ENCODE data around the gene DPP10. TPM values are rescaled to one million over a fixed set of nuclear protein-coding genes. Genes with fewer than 3 reads are reported as not detected.

The DPP10 gene
- total RNA-seq, 1 experiment from 2014 or later = not detected

DNA sequence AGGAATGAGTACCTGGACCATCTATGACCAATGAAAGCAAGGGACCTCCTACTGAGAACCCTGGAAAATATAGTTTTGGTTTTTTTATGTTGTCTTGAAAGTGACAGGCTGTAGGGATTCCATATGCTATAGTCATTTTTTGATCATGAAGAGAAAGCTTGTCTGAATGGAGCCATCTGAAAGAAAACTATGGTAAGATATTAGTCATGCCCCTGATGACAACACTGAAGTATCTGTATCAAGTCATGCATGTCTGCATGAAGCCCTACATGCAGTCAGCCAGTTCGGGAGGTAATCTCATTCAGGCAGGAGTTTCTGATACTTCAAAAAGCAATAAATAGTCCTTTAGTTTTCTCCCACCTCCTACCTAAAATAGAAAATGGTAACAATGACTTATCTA, 1042.0 kb downstream of the DPP10 start:
- POLR2A ChIA-PET = no interaction called here
- Histone ChIP-seq H3K27ac (ENCODE audit: low read length) (no peak overlapping the region), H3K36me3 (ENCODE audit: control insufficient read depth, insufficient read depth, low read length) (no peaks in the 10 kb centered on the region), H3K4me1 (ENCODE audit: control insufficient read depth, insufficient read depth, low read length) (no peaks in the 10 kb centered on the region), H3K9me3 (ENCODE audit: control insufficient read depth, insufficient read depth, low read depth, low read length) (no peaks in the 10 kb centered on the region), H3K4me3 (ENCODE audit: low read depth in 2 of 2, low read length in 2 of 2) (no peak overlapping the region), H3K27me3 (ENCODE audit: control insufficient read depth, insufficient read depth, low read length) (no peaks in the 10 kb centered on the region)
- in situ Hi-C loops (cut with HindIII; ENCODE audit: low pct_unique_long_range_greater_than_20kb, low sequenced_read_pairs) = no loop called here
- DNase-seq (ENCODE audit: low read depth, low spot score) (no peak), ATAC-seq (no peak)
- CTCF ChIA-PET = no interaction called here
- intact Hi-C loops (cut with micrococcal nuclease; ENCODE audit: unreplicated experiment) = no loop called here
- no peak for TF ChIP-seq TCF7L2 (IDR thresholded peaks at IDR 0.05; ENCODE audit: low read depth, low read length)
- TF ChIP-seq, protein P1, sequence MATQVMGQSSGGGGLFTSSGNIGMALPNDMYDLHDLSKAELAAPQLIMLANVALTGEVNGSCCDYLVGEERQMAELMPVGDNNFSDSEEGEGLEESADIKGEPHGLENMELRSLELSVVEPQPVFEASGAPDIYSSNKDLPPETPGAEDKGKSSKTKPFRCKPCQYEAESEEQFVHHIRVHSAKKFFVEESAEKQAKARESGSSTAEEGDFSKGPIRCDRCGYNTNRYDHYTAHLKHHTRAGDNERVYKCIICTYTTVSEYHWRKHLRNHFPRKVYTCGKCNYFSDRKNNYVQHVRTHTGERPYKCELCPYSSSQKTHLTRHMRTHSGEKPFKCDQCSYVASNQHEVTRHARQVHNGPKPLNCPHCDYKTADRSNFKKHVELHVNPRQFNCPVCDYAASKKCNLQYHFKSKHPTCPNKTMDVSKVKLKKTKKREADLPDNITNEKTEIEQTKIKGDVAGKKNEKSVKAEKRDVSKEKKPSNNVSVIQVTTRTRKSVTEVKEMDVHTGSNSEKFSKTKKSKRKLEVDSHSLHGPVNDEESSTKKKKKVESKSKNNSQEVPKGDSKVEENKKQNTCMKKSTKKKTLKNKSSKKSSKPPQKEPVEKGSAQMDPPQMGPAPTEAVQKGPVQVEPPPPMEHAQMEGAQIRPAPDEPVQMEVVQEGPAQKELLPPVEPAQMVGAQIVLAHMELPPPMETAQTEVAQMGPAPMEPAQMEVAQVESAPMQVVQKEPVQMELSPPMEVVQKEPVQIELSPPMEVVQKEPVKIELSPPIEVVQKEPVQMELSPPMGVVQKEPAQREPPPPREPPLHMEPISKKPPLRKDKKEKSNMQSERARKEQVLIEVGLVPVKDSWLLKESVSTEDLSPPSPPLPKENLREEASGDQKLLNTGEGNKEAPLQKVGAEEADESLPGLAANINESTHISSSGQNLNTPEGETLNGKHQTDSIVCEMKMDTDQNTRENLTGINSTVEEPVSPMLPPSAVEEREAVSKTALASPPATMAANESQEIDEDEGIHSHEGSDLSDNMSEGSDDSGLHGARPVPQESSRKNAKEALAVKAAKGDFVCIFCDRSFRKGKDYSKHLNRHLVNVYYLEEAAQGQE (IDR thresholded peaks at IDR 0.05; ENCODE audit: insufficient read depth in 1 of 2, low read depth in 2 of 2, low read length in 1 of 2) = no peak
- TF ChIP-seq SIN3A (IDR thresholded peaks at IDR 0.05; ENCODE audit: borderline replicate concordance, insufficient read depth, low read depth, low read length) = no peak
- TF ChIP-seq POLR2AphosphoS5 (IDR thresholded peaks at IDR 0.05; ENCODE audit: low read depth, low read length) = no peak
- TF ChIP-seq CTCF (IDR thresholded peaks at IDR 0.05) = no peak
- no TSS peak for BruUV-seq (replicated peaks)

- no peaks in the 10 kb centered on the region for H3K36me3 ChIP-seq (ENCODE audit: control insufficient read depth, insufficient read depth, low read length)
- no peak overlapping the region for H3K4me3 ChIP-seq (ENCODE audit: low read depth in 2 of 2, low read length in 2 of 2)
- ChIA-PET POLR2A (no interaction called here), CTCF (no interaction called here)
- intact Hi-C loops (cut with micrococcal nuclease; ENCODE audit: unreplicated experiment) = no loop called here
- TF ChIP-seq POLR2AphosphoS5 (IDR thresholded peaks at IDR 0.05; ENCODE audit: low read depth, low read length) (no peak), TCF7L2 (IDR thresholded peaks at IDR 0.05; ENCODE audit: low read depth, low read length) (no peak), CTCF (IDR thresholded peaks at IDR 0.05) (no peak), SIN3A (IDR thresholded peaks at IDR 0.05; ENCODE audit: borderline replicate concordance, insufficient read depth, low read depth, low read length) (no peak)
- TF ChIP-seq, protein P1 (IDR thresholded peaks at IDR 0.05; ENCODE audit: insufficient read depth in 1 of 2, low read depth in 2 of 2, low read length in 1 of 2) = no peak
- H3K27me3 ChIP-seq (ENCODE audit: control insufficient read depth, insufficient read depth, low read length) = no peaks in the 10 kb centered on the region
- H3K4me1 ChIP-seq (ENCODE audit: control insufficient read depth, insufficient read depth, low read length) = no peaks in the 10 kb centered on the region
- no peak overlapping the region for H3K27ac ChIP-seq (ENCODE audit: low read length)
- ATAC-seq = no peak
- DNase-seq (ENCODE audit: low read depth, low spot score) = no peak
- no TSS peak for BruUV-seq (replicated peaks)
- H3K9me3 ChIP-seq (ENCODE audit: control insufficient read depth, insufficient read depth, low read depth, low read length) = no peaks in the 10 kb centered on the region
- in situ Hi-C loops (cut with HindIII; ENCODE audit: low pct_unique_long_range_greater_than_20kb, low sequenced_read_pairs) = no loop called here
Observed at GRCh38 chr2:115484983-115485382, 1042.5 kb downstream of the DPP10 start.
